Ectodermal cell (in vitro differentiated cells): ENCODE measurements around the gene ERMAP.

Experiments used
- H3K27ac ChIP-seq: 2 replicates; pipeline ENCODE4 v1.7.0; 2013; ENCODE audit warnings: mild to moderate bottlenecking, low read depth, low read length; ENCODE audit not compliant: insufficient read depth, poor library complexity, severe bottlenecking
- H3K27me3 ChIP-seq: 2 replicates; pipeline ENCODE4 v1.7.0; 2013; ENCODE audit warnings: mild to moderate bottlenecking, low read length; ENCODE audit not compliant: insufficient read depth, control insufficient read depth, poor library complexity, severe bottlenecking
- H3K36me3 ChIP-seq: one replicate; pipeline ENCODE4 v1.7.0; 2013; ENCODE audit warnings: low read length; ENCODE audit not compliant: control insufficient read depth, insufficient read depth
- H3K4me1 ChIP-seq: one replicate; pipeline ENCODE4 v1.7.0; 2013; ENCODE audit warnings: low read length; ENCODE audit not compliant: control insufficient read depth, insufficient read depth
- H3K4me3 ChIP-seq: 2 replicates; pipeline ENCODE4 v1.7.0; 2013; ENCODE audit warnings: low read depth, low read length, control low read depth; ENCODE audit not compliant: insufficient read depth
- H3K9me3 ChIP-seq: 2 replicates; pipeline ENCODE4 v1.7.0; 2013; ENCODE audit warnings: mild to moderate bottlenecking, low read length, moderate library complexity; ENCODE audit not compliant: control insufficient read depth
- WGBS, 2 experiments: methylation state at CpG; one replicate each; pipeline ENCODE4 v1.1.7; 2013; ENCODE audit warnings: missing lambda C conversion rate in 2 of 2; 5-methylcytosine and 5-hydroxymethylcytosine counted together

The ERMAP gene

DNA sequence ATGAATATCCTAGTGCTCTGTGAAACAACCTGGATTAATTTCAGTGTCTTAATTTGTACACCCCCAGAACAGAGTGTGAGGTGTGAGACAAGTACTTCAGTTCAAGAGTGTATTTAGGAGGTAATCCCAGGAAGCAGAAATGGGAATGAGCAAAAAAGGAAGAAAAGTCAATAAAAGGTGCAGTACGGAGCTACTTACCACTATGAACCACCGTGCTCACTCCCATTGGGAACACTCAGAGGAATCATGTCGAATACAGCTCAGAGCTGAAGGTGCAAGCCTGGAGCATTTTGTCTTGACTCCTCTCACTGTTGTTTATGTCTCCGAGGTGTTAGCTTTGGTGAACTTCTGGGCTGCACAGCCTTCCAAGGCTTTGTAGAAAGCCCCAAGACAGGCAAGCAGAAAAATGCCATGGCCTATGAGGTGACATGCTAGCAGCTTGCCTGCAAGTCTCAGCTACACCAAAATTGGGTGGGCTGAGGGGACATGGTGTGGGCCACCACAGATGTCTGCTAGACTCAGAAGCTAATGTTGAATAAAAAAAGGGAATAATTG lies 7.6 kb downstream of the ERMAP start:
- H3K9me3 ChIP-seq = no peaks in the 10 kb centered on the region
- H3K27ac ChIP-seq = no peak overlapping the region
- 91 to 94% methylated on average over 4 of the region's 4 CpGs for WGBS, 2 experiments
- H3K27me3 ChIP-seq = no peaks in the 10 kb centered on the region
- H3K4me3 ChIP-seq = no peak overlapping the region
- no peaks in the 10 kb centered on the region for H3K4me1 ChIP-seq
- no peaks in the 10 kb centered on the region for H3K36me3 ChIP-seq

DNA sequence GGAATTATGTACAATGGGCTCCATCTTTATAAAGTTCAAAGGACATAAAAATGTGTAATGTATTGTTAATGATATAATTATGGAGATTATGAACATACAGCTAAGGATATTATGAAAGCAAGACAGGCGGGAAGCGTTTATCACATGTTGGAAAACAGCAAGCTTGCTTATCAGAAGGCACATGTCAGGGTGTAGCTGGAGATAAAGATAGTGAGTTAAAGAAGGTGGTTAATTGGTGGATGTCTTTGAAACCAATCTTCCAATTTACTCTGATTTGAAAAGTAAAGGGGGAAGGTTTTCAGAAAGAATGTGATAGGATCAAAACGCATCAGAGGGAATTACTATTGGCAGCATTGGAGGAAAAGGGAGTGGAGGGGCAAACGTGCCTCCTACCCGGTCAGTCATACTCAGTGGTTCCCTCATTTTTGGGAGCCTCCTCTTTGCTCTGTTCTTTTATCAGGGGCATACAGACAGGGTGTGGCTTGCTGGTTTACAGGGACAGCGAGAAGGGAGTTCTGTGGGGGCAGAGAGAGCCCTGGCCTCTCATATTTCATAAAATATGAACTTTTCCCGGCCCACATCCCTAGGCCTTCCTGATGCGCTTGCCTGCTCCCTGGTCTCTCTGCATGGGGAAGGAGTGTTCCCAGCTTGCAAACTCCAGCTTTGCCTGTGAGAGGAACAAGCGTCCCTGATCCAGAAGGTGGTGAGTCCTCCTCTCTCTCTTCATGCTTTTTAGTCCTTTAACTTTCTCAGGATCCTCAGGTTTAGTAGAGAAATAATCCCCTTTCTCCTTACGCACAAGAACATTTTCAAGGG lies 8.3 kb downstream of the ERMAP start:
- H3K4me3 ChIP-seq = no peak overlapping the region
- no peaks in the 10 kb centered on the region for H3K27me3 ChIP-seq
- no peaks in the 10 kb centered on the region for H3K36me3 ChIP-seq
- no peaks in the 10 kb centered on the region for H3K9me3 ChIP-seq
- WGBS, 2 experiments = 89% methylated on average over 9 to 10 of the region's 10 CpGs
- no peaks in the 10 kb centered on the region for H3K4me1 ChIP-seq
- no peak overlapping the region for H3K27ac ChIP-seq

DNA sequence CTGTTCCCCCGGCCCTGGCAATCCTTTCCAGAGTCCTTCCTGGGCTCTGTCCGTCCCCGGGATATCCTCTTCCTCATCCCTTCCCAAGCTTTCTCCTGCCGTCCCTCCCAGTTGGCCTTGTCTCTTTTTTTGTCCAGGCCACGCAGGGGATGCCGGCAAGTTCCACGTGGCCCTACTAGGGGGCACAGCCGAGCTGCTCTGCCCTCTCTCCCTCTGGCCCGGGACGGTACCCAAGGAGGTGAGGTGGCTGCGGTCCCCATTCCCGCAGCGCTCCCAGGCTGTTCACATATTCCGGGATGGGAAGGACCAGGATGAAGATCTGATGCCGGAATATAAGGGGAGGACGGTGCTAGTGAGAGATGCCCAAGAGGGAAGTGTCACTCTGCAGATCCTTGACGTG lies 13.7 kb downstream of the ERMAP start:
- H3K36me3 ChIP-seq = no peaks in the 10 kb centered on the region
- no peak overlapping the region for H3K4me3 ChIP-seq
- no peaks in the 10 kb centered on the region for H3K27me3 ChIP-seq
- H3K27ac ChIP-seq = no peak overlapping the region
- 88 to 91% methylated on average over 17 of the region's 17 CpGs for WGBS, 2 experiments
- H3K9me3 ChIP-seq = no peaks in the 10 kb centered on the region
- no peaks in the 10 kb centered on the region for H3K4me1 ChIP-seq

DNA sequence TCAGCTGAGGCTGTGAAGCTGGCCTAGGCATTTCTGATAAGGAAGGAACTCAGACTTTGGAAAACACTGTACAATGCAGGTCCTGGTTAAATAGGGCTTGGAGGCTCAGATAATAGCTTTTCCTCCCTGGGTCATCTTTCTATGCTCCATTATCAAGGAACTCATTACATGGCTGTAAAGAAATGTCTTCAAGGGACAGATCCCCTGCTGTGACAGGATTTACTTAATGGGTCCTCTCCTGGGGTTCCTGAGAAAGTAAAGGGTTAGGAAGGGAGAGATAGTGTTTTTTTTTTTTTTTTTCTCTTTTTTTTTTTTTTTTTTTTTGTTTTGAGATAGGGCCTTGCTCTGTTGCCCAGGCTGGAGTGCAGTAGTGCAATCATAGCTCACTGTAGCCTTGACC lies 14.4 kb downstream of the ERMAP start:
- no peaks in the 10 kb centered on the region for H3K9me3 ChIP-seq
- H3K27me3 ChIP-seq = no peaks in the 10 kb centered on the region
- H3K4me1 ChIP-seq = no peaks in the 10 kb centered on the region
- H3K36me3 ChIP-seq = no peaks in the 10 kb centered on the region
- no peak overlapping the region for H3K27ac ChIP-seq
- H3K4me3 ChIP-seq = no peak overlapping the region

DNA sequence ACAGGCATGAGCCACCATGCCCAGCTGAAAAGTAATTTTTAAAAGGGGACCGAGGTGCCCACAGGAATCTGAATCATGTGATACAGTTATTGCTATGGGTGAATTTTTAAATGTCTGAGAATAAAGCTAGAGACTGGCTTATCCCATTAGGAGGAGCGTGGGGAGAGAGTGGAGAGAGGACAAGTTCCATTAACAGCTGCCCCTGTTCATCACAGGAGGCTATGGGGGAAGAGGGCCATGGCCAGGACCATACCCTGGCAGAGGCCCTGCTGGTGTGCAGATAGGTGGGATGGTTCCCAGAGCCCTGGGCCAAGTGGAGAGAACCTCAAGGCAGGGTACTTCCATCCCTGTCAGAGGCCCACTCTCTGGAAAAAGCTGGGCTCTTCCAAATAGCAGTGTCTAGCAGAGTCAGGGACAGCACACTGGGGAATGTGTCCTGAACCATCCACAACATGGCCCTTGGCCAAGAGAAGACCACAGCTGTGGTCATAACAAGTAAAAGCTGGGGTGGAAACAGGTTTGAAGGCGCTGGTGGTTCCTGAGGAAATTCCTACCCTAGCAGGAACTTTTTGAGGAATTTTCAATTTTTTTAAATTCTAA lies 15.8 kb downstream of the ERMAP start:
- Histone ChIP-seq H3K27me3 (no peaks in the 10 kb centered on the region), H3K27ac (no peak overlapping the region), H3K4me1 (no peaks in the 10 kb centered on the region), H3K4me3 (no peak overlapping the region), H3K9me3 (no peaks in the 10 kb centered on the region), H3K36me3 (no peaks in the 10 kb centered on the region)
- WGBS, 2 experiments = 92 to 98% methylated on average over 3 of the region's 3 CpGs

DNA sequence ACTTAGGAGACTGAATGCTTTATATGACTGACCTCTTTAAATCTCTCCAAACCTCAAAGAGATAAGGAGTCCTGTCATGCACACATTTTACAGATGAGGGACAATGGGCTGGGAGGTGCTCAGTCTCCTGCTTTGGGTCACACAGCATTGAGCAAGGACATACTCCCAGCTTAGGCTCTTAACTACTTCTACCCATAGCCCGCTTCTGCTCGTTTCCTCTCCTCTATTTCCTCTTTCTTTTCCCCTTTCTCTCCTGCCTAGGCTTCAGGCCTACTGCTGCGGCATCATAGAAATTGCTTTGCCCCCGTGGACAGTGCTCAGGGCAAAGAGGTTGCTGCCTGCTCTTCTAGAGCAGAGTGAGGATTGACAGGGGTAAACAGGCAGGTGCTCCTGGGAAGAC lies 17.1 kb downstream of the ERMAP start:
- no peaks in the 10 kb centered on the region for H3K27me3 ChIP-seq
- WGBS, 2 experiments = 93 to 96% methylated on average over 4 of the region's 4 CpGs

DNA sequence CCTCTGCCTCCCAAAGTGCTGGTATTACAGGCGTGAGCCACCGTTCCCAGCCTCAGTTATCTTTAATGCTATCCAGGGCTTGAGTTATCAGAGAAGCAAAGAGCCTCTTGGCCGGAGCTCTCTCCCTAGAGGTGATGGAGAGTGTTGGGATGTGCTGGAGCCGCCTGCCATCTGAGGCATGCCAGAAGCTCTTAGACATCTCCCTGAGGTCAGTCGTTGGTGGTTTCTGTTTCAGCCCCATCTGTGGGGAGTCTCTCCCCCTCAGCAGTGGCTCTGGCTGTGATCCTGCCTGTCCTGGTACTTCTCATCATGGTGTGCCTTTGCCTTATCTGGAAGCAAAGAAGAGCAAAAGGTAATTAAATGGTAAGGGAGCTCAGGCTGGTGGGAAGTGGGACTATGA lies 17.9 kb downstream of the ERMAP start:
- WGBS, 2 experiments = 90 to 92% methylated on average over 5 of the region's 5 CpGs

More for the DNA sequence above, 17.1 kb downstream of the ERMAP start:
- Histone ChIP-seq H3K27ac (no peak overlapping the region), H3K36me3 (no peaks in the 10 kb centered on the region), H3K4me3 (no peak overlapping the region), H3K9me3 (no peaks in the 10 kb centered on the region), H3K4me1 (no peaks in the 10 kb centered on the region)

DNA sequence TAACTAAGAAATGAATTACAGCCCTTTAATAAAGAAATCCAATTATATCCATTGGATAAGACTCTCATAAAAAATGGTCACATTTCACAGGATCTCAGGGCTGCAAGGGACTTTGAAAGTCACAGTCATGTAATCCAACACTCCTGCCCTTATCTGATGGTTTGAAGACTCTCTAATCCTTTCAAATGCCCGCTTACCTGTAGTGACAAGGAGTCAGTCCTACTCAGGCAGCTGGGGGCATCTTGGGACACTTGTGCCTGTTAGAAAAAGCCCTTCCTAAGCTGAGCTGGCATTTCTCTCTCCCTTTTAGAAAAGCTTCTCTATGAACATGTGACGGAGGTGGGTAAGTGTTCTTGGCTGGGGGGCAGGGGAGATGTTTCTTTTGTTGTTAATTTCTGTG lies 18.5 kb downstream of the ERMAP start:
- WGBS, 2 experiments = 83 to 88% methylated on average over 1 of the region's 2 CpGs
- H3K9me3 ChIP-seq = no peaks in the 10 kb centered on the region
- no peaks in the 10 kb centered on the region for H3K4me1 ChIP-seq
- no peaks in the 10 kb centered on the region for H3K36me3 ChIP-seq
- no peaks in the 10 kb centered on the region for H3K27me3 ChIP-seq
- no peak overlapping the region for H3K27ac ChIP-seq
- no peak overlapping the region for H3K4me3 ChIP-seq

More for the DNA sequence above, 17.9 kb downstream of the ERMAP start:
- no peaks in the 10 kb centered on the region for H3K27me3 ChIP-seq
- no peak overlapping the region for H3K27ac ChIP-seq
- no peaks in the 10 kb centered on the region for H3K4me1 ChIP-seq
- no peaks in the 10 kb centered on the region for H3K36me3 ChIP-seq
- no peaks in the 10 kb centered on the region for H3K9me3 ChIP-seq
- H3K4me3 ChIP-seq = no peak overlapping the region

DNA sequence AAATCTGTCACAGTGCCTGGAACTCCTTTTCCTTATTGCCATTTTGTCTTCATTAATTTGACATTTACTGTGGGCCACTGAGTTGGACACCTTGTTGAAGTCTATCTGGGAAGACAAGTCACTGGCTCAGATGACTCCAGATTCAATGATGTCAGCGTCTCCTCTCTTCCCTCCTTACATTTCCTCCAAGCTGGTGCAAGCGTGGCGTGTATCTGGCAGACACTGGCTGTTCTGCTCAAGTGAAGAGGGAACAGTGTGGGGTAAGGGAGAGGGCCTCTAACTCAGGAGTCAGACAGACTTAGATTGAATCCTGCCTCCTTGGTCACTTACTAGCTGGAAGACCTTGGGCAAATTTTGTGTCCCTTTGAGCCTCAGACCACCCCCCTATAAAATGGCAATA lies 20.8 kb downstream of the ERMAP start:
- H3K27me3 ChIP-seq = no peaks in the 10 kb centered on the region
- no peak overlapping the region for H3K27ac ChIP-seq
- H3K36me3 ChIP-seq = no peaks in the 10 kb centered on the region
- no peaks in the 10 kb centered on the region for H3K9me3 ChIP-seq
- 59 to 65% methylated on average over 3 of the region's 3 CpGs for WGBS, 2 experiments
- no peak overlapping the region for H3K4me3 ChIP-seq
- no peaks in the 10 kb centered on the region for H3K4me1 ChIP-seq

DNA sequence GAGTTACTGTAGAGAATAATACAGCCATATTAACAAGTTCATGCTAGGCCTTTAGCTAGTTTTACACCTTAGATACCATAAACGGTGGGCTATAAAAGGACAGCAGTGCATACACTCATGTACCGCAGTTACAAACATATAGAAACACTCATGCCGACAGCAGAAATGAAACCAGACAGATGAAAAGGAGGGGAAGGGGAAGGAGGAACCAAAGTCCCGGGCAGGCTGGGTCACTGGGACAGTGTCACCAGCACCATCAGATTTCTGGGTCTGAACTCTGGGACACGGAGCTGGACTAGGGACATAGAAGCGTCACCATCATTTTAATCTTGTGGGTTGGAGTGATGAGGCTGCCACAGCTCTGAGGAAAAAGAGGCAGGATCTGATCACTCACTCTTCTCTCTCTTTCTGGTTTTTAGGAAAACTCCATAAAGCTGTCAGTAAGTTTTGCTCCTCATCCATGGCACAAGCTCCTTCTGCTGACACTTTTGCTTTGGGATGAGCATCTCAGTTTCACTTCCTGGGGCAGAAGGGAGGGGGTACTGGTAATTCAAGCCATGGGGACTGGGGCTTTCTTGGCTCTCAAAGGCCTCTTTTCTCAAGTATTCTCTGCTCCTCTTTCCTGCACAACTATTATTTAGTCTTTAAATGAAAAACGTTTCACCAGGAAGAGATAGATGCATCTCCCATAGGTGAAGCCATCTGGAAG lies 21.7 kb downstream of the ERMAP start:
- no peak overlapping the region for H3K4me3 ChIP-seq
- H3K4me1 ChIP-seq = no peaks in the 10 kb centered on the region
- no peak overlapping the region for H3K27ac ChIP-seq
- H3K27me3 ChIP-seq = no peaks in the 10 kb centered on the region
- 92 to 93% methylated on average over 7 of the region's 7 CpGs for WGBS, 2 experiments
- no peaks in the 10 kb centered on the region for H3K9me3 ChIP-seq
- no peaks in the 10 kb centered on the region for H3K36me3 ChIP-seq
